GM12875 (cell line): ENCODE results near the gene CD81.
A peak's percentile ranks its signal among the peaks of the same experiment; 100 is the strongest.

Experiments
- H3K4me3 ChIP-seq: one replicate; pipeline ENCODE4 v1.5.1; 2011; ENCODE audit warnings: low read depth, low read length, control low read depth
- CTCF ChIP-seq: IDR thresholded peaks from 2 replicates; pipeline ENCODE4 v1.5.1; 2011; ENCODE audit warnings: low read depth, mild to moderate bottlenecking, control low read depth, inconsistent platforms, low read length, moderate library complexity, borderline replicate concordance; ENCODE audit not compliant: insufficient read depth

The CD81 gene

GRCh38 chr11:2420502-2421225, 43.6 kb downstream of the CD81 start:
- TF ChIP-seq CTCF: peak; percentile 94
- no peak overlapping the region for H3K4me3 ChIP-seq

- H3K4me3 ChIP-seq: no peak overlapping the region
- no peak for TF ChIP-seq CTCF
These were observed 44.3 kb downstream of the CD81 start for GRCh38 chr11:2421226-2421994.

GRCh38 chr11:2421996-2422395, 44.9 kb downstream of the CD81 start:
- no peak overlapping the region for H3K4me3 ChIP-seq
- no peak for TF ChIP-seq CTCF

- no peak overlapping the region for H3K4me3 ChIP-seq
- no peak for TF ChIP-seq CTCF
These were observed 45.5 kb downstream of the CD81 start for GRCh38 chr11:2422461-2423156.

- no peak overlapping the region for H3K4me3 ChIP-seq
- no peak for TF ChIP-seq CTCF
These were observed 46.3 kb downstream of the CD81 start for GRCh38 chr11:2423157-2424025.

- H3K4me3 ChIP-seq: no peak overlapping the region
- TF ChIP-seq CTCF: no peak
These were observed 47.8 kb downstream of the CD81 start for GRCh38 chr11:2424811-2425495.
